Embryonic facial prominence (tissue), 1 donor: ENCODE results near the gene NEUROG1.

Source experiments
- DNase-seq: peaks from one replicate; pipeline ENCODE4 v3.0.0-alpha.2; 2016; ENCODE audit errors: extremely low spot score

NEUROG1 gene

DNA sequence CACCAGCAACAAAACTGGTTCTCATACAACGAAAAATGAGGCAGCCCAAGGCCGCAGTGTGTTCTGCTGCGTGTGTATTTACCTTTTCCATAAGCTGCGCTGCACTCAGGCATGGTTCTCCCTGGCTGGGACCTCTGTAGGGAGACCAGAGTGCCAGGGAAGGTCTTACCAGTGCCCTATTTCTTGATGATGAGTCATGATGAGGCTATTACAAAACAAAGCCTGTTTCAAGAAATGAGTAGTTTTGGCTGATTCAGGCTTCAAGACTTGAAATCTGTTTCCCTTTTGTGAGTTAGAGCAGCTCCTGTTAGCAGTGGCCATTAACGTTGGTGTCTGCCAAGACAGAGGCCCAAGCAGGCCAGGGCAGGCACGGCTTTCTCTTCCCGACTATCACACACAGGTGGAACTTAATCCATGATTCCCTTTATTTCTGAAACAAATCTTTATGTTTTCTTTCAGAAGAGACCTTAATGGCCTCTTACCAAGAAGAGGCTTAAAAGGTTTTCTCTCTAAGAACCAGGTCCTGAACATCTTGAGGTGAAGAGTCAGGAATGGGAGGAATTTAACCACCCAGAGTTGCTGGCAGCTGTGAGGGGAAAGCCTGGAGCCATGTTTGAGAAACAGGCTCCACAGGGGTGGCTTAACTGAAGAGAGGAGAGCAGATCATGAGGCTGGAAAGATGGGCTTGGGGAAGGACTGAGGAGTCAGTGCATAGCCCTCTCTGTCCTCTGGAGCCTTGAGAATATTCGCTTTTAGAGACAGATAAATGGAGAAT is 42.2 kb downstream of the NEUROG1 start:
- no peak for DNase-seq

DNA sequence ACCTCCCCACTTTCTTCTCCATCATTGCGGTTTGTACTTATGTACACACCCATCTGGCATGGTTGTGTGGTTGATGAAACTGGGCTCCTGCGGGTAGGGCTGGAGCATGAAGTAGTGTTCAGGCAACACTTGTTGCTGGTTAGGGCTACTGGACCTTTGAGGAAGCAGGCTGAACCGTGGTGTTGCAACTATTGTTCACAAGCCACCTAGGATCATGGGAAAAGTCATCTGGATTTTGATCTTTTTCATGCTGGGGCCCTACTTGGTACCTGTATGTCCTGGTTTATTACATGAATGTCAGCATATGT is 43.5 kb downstream of the NEUROG1 start:
- DNase-seq, result no peak

DNA sequence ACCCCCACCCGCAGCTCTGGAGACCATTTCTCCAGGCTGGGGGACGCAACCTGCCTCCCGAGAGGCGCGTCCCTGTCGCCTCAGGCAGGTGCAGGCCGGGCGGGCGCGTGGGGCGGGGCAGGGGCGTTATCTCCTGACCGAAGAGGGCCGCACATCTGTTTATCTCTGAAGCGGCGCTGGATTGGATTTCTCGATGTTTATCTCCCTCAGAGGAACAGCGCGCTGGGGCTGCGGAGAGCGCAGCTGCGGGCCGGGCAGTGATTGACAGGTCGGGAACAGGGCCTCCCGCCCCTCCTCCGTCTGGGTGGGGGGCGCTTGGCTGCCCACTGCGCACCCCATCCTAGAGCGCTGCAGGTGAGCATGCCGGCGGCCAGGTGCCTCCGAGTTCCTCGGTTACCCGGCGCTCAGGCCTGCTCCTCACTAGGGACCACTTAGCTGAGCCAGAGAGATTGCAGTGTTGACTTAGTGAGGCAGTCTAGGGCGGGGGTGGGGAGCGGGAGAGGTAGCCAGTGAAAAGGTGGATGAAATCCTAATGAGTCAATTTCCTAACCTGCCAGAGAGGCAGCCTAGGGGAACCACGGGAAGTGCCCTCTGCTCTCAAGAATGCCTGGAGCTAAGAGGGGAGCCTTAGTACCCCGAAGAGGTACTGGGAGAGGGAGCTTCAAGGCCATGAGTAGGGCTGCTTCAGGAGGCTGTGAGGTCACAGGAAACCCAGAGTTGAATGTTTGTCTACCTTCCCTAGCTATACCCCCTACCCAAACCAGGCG is 44.0 kb downstream of the NEUROG1 start:
- no peak for DNase-seq

DNA sequence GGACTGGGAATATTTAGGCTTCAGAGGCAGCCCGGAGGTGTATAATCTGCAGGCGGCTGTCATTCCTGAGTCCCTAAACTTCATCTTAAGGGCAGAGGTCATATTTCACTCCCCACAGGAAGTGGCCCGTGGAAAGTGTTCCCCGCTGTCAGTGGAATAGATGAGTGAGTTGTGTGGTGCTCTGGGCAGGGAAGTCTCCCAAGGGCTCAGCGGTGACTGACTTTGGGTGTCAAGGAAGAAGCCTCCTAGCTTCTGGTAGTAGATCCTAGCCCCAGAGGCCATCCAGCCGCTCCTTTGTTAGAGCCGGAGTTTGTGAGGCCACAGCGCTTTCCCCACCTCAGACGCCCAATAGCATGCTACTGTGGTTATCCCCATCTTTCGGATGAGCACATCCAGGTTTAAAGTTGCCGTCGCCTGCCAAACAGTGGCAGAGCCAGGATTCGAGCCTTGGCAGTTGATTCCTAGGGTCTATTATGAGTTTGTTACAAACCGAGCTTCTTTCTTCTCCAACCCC is 44.7 kb downstream of the NEUROG1 start:
- DNase-seq, result no peak

DNA sequence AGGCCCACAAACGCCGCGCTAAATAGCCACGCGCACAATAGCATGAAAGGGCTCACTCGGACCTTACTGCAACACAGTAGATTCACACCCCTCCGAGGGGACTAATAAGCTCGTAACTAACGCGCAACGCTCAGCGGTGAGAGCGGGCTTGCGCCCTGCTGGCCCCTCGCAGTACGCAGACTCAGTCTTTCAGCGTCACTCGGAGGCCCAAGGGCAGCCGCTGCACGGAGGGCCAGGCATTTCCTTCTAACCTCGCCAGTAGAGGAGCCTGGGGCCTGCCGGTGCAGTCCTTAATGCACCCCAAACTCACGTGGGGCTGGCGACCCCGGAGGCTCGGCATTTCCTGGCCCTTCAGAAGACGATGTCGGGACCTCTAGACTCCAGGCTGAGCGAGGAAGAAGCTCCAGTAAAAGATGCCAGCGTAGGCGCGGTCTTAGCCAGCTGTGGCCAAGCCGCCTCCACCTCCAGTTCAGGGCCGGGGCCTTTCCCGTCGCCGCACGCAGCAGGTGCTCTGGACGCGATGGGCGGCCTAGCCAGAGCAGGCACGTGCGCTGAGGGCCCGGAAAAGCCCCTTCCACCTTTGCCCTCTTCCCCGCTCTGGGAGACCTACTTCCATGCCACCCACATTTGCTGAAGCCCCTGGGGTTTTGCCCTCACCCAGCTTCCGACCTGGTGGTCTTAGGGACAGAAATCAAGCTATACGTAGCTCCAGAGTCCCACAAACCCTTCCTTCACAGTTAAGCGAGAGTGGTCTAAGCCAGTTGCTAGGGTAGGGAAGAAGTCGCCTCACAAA is 45.3 kb downstream of the NEUROG1 start:
- DNase-seq, result no peak

DNA sequence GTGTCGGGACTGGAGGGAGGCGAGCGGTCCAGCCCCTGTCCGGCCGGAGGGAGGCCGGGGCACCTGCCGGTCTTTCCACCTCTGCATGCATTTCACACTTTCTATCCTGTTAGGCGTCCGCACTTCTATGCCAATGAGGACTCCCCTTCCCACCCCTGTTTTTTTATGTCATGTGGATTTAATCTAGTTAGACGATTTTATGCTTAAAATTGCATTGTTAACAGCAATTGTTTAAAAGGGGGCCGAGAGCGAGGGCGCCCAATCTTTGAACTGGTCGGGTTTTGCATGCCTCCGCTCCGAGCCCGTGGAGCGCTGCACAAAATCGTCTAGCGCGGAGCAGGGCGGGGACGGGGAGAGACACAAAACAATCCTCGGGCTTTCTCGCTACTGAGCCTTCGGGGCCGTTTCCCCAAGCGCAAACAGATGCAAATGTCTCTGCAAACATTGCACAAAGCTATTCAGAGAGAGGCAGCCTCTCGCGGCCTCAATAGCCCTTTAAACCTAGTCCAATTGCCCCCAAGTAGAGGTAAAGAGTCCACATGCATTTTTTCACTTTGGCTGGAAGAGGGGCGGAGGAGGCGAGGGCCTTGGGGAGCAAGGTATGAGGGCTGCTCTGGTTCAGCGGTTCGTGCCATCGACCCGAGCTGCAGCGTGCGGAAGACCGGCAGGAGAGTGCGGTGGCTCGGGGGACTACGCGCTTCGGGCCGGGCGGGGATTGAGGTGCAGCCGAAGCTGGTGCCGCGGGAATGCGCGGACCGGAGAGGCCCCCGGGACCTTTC is 46.1 kb downstream of the NEUROG1 start:
- DNase-seq, result no peak

DNA sequence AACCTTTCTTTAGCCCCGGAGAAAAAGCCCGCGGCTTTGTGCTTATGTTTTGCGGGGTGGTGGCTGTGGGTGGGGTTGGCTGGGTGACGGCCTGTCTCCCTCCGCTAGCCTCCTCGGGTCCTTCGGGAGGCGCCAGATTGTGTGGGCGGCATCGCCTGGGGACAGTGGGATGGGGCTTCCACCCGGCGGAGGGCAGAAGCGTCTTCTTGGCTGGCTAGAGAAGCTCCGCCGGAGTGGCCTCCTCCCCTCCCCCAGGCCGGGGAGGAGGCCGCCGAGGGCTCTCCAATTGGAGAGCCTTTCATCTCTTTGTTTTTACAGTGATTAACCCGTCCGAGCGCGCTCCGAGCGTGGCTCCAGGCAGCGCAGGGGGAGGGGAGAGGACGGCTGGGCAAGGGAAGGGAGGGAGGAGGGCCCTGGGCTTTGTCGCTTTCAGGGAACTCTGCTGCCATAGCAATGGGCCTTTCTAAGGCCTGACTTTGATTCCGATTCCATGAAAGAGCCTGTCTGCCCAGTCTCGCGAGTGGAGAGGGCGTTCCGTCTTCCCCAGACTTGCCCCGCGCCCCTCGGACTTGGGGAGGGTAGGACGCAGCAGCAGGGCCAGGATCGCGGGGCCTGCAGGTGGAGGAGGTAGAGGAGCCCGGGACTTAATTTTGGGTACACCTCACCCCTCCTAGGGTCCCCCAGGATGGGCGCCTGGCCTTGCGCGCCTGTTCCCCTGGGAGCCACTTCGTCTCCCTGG is 46.9 kb downstream of the NEUROG1 start:
- DNase-seq, result no peak

DNA sequence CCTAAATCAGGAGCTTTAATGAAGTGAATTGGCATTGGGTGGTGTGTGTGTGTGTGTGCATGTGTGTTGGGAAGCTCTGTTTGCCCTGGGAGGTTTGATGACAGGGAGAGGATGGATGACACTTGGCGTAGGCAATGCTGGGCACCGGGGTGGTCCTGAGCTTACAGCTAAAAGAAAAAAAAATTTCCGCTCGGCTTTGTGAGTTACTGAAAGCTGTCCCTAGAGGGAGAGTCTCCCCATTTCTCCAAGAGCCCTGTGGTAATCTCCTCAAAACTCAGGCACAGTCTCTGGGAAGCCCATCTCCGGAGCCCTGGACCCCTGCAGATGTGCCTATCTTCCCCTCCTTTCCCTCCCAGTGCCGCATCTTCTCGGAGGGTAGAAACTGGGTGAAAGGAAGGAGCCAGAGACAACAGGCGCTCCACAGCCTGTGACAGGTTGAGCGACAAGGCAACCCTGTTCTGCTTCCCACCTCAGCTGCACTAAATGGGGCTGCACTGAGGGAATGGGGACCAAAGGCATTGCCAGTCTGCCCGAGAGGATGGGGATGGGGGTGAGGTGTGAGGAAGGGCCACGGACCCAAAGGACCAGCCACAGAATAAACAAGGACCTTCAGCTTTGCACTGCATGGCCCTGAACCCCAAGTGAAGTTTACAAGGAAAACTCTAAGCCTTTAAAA is 47.8 kb downstream of the NEUROG1 start:
- DNase-seq, result no peak

DNA sequence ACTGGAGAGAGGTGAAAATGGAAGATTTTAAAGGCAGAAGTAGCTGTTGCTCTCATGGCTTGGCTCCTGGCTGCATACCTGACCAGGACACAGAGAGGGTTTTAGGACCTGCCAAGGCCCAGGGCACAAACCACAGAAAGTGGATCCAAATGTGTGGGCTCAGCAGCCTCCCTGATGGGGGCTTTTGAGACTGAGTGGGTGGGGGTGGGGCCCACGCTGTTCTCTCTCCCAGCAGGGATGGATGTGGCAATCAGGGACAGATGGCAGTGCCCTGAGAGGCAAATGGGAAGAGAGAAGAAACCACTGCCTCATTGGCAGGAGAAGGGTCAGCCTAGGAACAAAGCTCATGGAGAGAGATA is 48.7 kb downstream of the NEUROG1 start:
- DNase-seq, result no peak

DNA sequence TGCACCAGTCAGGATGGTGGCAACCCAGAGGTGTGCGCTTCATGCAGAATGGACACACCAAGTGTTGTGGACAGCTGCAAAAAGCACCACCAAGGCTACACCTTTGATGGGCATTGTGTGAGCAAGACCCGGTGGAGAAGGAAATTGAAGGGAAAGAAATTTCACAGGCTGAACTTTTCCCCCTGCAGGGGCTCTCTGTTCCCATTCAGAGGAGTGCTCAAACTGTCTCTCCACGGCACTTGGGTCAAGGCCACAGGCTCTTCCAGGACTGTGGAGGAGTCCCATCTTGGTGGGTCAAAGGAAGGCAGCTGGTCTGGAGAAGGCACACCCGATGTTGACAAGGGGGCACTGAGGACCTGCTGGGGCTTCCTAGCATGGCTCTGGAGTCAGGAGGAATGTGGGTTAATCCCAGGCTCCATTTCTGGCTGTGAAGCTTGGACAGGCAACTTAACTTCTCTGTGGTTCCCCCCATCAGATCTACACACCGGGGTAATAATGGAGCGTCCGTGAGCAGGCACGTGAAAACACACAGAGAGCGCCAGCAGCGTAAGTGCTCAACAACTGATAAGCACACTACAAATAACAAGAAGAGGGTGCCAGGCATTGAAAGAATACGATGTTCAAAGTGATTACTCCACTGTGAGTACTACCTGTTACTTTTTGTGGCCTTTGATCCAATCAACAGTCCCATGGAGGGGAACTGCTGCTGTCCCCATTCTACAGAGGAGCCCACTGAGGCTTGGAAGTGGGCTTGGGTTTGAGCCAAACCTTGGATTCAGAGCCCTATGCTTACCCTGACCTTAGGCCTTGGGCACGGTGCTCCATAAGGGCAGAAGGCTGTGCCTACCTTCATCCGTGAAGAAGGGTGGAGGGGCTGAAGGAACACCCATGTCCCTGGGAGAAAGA is 49.4 kb downstream of the NEUROG1 start:
- no peak for DNase-seq

DNA sequence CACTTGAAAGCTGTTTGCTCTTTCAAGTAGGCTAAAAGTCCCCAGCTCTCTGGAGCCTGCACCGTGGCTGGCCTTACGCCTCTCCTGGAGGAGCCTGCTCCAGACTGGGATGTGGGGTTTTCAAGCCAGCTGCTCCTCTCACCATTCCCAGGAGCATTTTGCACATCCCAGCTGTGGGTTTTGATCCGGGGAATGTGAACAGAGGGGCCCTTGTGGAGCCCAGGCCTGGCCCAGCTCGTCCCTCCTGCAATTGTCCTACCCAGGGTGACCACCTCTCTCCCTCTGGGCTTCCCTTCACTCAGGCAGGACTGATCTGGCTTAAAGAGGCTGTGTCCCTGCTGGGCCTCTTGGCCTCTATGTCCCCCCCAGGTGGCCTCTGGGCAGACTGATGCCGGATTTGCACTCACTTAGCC is 51.1 kb downstream of the NEUROG1 start:
- DNase-seq, result no peak
